HG03097 (cell line): Measurements from ENCODE around the gene PLA2G2A.
"Not testable (repeated sequence)": the region's sequence is repeated elsewhere in the genome, so short reads cannot be mapped to it uniquely, and the experiment has no call there.

ENCODE experiments used
- ATAC-seq: cut with Tn5 transposase; IDR thresholded peaks from one replicate; pipeline ENCODE4 v1.9.1; 2021; ENCODE audit not compliant: unreplicated experiment, low FRiP score

Gene PLA2G2A

DNA sequence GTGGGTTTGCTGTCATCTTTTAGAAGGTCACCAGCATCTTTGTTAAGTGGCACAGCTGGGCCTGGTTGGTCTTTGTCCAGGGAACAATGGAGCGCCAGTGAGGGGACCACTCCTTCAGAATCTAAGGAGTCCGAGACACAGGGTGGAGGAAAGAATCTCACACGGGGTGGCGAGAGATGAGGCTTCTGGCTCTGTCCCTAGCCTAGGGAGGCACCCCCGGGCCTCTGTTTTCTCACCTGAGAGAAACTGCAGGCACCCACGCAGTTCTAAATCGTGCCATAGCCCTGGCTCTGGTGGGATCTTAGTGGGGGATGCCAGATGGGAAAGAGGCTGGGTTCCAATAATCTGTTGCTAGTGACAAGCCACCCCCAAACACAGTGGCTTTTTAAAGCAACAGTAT, 45.1 kb downstream of the PLA2G2A start:
- no peak for ATAC-seq

DNA sequence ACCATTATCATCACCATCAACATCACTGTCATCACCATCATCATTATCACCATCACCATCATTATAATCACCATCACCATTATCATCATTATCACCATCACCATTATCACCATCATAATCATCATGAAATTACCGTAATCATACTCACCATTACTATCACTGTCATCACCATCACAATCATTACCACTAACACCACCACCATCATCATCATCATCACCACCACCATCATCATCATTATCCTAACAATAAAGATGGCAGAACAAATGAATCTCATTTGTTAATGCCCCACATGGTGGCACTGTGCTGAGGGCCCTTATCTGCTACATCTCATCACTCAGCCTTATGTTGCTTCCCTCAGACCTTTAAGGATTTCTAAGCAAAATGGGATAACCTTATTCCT, 46.6 kb downstream of the PLA2G2A start:
- no peak for ATAC-seq

DNA sequence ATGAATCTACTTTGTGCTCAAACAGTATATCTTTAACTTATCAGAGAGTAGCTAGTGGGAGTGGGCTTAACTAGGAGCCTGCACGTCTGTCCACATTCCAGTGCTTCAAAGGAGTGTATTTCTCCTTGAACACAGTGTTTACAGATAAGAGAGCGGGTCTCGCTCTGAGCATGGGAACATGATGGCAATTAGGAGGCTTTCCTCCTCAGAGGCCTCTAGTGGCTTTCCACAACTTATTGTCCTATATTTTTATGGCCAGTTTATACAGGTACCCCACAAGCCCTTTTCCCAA, 52.3 kb downstream of the PLA2G2A start:
- not testable (repeated sequence) for ATAC-seq

DNA sequence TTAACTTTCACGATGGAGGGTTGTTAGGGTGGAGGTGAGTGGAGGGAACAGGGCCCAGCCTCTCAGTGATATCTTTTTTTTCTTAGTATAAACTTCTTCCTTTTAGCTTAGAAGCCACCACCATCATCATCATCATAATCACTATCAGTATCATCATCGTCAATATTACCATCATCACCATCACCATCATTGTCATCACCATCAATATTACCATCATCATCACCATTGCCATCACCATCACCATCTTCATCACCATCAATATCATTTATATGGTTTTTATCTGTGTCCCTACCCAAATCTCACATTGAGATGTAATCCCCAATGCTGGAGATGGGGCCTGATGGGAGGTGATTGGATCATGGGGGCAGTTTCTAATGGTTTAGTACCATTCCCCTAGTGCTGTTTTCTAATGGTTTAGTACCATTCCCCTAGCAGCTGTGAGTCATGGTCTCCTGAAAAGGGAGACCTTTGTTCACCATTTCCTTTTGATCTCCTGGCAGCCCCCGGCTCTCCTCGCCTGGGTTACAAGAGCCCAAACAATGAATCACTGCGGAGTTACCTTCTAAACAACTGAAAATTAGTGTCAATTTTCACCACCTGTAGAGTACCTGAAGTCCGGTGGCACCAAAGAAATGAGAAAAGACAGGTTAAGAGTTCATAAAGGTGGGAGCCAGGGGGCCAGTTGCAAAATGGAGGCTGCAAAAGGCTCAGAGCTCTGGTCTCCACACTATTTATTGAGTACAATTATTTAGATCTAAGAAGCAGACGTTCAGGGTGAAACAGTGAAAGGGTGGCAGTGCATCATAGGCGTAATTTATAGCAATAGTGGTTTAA, 52.9 kb downstream of the PLA2G2A start:
- no peak for ATAC-seq
